NB4 (cell line): ENCODE results near the gene EXOSC2.

Experiments used
- DNase-seq: peaks from one replicate; pipeline ENCODE4 v3.0.0; 2010; ENCODE audit warnings: low read depth
- H3K4me3 ChIP-seq: one replicate; pipeline ENCODE4 v1.5.1; 2011; ENCODE audit warnings: mild to moderate bottlenecking, low read depth, low read length, moderate library complexity
- MYC ChIP-seq: IDR thresholded peaks from 2 replicates; pipeline ENCODE4 v1.6.1; 2011; ENCODE audit warnings: low read depth, low read length
- POLR2A ChIP-seq: IDR thresholded peaks from 2 replicates; pipeline ENCODE4 v1.6.1; 2011; ENCODE audit warnings: mild to moderate bottlenecking; ENCODE audit not compliant: insufficient read length; ENCODE audit errors: extremely low read depth
- TF ChIP-seq, protein P1 (sequence below): IDR thresholded peaks from one replicate; pipeline ENCODE4 v1.5.1; 2012; ENCODE audit warnings: low read depth, low read length
- TF ChIP-seq, protein P2 (sequence below): IDR thresholded peaks from 2 replicates; pipeline ENCODE4 v1.6.1; 2011; ENCODE audit warnings: low read depth, low read length

Gene EXOSC2

DNA sequence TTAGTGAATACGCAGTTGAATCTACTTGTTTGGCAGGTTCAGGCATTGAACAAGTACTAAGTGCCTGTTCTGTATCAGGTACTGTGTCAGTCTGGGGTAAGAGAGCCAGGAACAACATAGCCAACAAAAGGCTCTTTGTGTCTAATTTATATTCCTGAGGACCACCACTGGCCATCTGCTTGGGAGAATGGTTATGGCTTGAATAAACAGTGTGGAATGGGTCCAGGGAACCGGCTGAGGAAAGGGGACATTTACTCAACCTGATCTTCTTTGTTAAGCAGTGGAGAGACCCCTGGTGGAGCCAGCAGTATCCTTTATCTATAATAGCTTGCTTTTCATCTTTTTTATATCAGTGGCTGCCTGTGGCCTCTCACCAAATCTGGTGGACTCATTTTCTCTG lies 38.6 kb downstream of the EXOSC2 start:
- TF ChIP-seq MYC (no peak), POLR2A (no peak)
- TF ChIP-seq, protein P1, sequence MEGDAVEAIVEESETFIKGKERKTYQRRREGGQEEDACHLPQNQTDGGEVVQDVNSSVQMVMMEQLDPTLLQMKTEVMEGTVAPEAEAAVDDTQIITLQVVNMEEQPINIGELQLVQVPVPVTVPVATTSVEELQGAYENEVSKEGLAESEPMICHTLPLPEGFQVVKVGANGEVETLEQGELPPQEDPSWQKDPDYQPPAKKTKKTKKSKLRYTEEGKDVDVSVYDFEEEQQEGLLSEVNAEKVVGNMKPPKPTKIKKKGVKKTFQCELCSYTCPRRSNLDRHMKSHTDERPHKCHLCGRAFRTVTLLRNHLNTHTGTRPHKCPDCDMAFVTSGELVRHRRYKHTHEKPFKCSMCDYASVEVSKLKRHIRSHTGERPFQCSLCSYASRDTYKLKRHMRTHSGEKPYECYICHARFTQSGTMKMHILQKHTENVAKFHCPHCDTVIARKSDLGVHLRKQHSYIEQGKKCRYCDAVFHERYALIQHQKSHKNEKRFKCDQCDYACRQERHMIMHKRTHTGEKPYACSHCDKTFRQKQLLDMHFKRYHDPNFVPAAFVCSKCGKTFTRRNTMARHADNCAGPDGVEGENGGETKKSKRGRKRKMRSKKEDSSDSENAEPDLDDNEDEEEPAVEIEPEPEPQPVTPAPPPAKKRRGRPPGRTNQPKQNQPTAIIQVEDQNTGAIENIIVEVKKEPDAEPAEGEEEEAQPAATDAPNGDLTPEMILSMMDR = peak; percentile 1
- TF ChIP-seq, protein P2, sequence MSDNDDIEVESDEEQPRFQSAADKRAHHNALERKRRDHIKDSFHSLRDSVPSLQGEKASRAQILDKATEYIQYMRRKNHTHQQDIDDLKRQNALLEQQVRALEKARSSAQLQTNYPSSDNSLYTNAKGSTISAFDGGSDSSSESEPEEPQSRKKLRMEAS = no peak
- no peak for DNase-seq
- no peak overlapping the region for H3K4me3 ChIP-seq

GRCh38 chr9:130732793-130733221 lies 39.2 kb downstream of the EXOSC2 start:
- no peak for DNase-seq
- H3K4me3 ChIP-seq = no peak overlapping the region
- no peak for TF ChIP-seq POLR2A
- TF ChIP-seq, protein P1 = no peak

DNA sequence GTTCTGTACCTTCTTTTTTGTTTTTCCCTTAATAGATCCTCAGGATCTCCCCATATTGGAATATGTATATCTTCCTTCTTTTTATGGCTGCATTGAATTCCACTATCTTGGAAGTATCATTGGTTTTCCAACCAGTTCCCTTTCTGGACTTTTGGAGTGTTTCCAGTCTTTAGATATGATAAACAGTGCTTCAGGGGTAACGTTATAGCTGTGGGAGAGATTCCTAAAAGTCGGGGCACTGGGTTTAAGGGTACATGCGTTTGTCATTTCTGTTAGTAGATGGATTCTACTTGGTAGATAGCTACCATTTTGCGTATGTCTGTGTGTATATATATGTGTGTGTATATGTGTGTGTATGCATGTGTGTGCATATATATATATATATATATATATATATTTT lies 42.0 kb downstream of the EXOSC2 start:
- no peak overlapping the region for H3K4me3 ChIP-seq
- DNase-seq = no peak
- TF ChIP-seq MYC (no peak), POLR2A (no peak)
- TF ChIP-seq, protein P2 = no peak
- TF ChIP-seq, protein P1 = no peak

DNA sequence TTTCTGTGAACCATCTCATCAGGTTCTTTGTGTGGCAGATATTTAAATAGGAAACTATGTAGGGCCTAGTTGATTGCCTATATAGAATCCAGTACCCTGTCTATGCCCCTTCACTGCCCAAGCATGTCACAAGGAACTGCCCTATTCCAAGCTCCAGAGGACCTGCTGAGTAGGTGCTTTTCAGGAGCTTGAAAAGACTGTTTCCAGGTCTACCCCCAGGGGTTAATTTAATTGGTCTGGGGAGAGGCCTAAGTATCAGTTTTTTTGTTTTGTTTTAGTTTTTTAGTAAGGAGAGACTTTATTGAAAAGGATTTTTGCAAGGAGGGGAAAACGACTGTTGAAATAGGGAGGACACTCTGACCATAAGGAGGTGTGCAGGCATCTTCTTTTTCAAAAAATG lies 43.3 kb downstream of the EXOSC2 start:
- no peak overlapping the region for H3K4me3 ChIP-seq
- TF ChIP-seq MYC = no peak
- TF ChIP-seq POLR2A = no peak
- TF ChIP-seq, protein P2 = no peak
- TF ChIP-seq, protein P1 = no peak
- no peak for DNase-seq

GRCh38 chr9:130738281-130738680 lies 44.7 kb downstream of the EXOSC2 start:
- TF ChIP-seq POLR2A = no peak
- TF ChIP-seq, protein P2 = no peak
- no peak overlapping the region for H3K4me3 ChIP-seq
- DNase-seq = no peak

- DNase-seq = no peak
- TF ChIP-seq MYC (no peak), POLR2A (no peak)
- TF ChIP-seq, protein P2 = no peak
- TF ChIP-seq, protein P1 = no peak
- H3K4me3 ChIP-seq = no peak overlapping the region
Observed at GRCh38 chr9:130739081-130739480, 45.5 kb downstream of the EXOSC2 start.
